IPS-15b (cell line): ENCODE measurements around the gene KIF12.
"Not testable (repeated sequence)": the region's sequence is repeated elsewhere in the genome, so short reads cannot be mapped to it uniquely, and the experiment has no call there.

ENCODE experiments used
- H3K27me3 ChIP-seq: one replicate; pipeline ENCODE4 v1.6.1; 2013; ENCODE audit warnings: low read length; ENCODE audit not compliant: control insufficient read depth, insufficient read depth
- H3K36me3 ChIP-seq: one replicate; pipeline ENCODE4 v1.6.1; 2013; ENCODE audit warnings: low read length; ENCODE audit not compliant: control insufficient read depth, insufficient read depth
- H3K4me1 ChIP-seq: one replicate; pipeline ENCODE4 v1.6.1; 2013; ENCODE audit warnings: mild to moderate bottlenecking, low read length; ENCODE audit not compliant: control insufficient read depth, insufficient read depth
- H3K4me3 ChIP-seq: one replicate; pipeline ENCODE4 v1.5.1; 2013; ENCODE audit warnings: low read depth, low read length
- H3K9ac ChIP-seq: one replicate; pipeline ENCODE4 v1.6.1; 2013; ENCODE audit warnings: low read depth, mild to moderate bottlenecking, low read length
- H3K9me3 ChIP-seq: one replicate; pipeline ENCODE4 v1.6.1; 2013; ENCODE audit warnings: mild to moderate bottlenecking, low read length; ENCODE audit not compliant: control insufficient read depth, insufficient read depth

The KIF12 gene

GRCh38 chr9:114086607-114087006 lies 12.5 kb downstream of the KIF12 start:
- no peak overlapping the region for H3K9ac ChIP-seq
- H3K36me3 ChIP-seq: no peaks in the 10 kb centered on the region
- no peak overlapping the region for H3K4me3 ChIP-seq
- H3K4me1 ChIP-seq: no peaks in the 10 kb centered on the region
- H3K27me3 ChIP-seq: no peaks in the 10 kb centered on the region
- H3K9me3 ChIP-seq: no peaks in the 10 kb centered on the region

- H3K27me3 ChIP-seq: no peaks in the 10 kb centered on the region
Measured at GRCh38 chr9:114086009-114086408, 13.1 kb downstream of the KIF12 start.

GRCh38 chr9:114085387-114085789 lies 13.7 kb downstream of the KIF12 start:
- no peak overlapping the region for H3K9ac ChIP-seq
- H3K4me3 ChIP-seq: no peak overlapping the region
- no peaks in the 10 kb centered on the region for H3K9me3 ChIP-seq
- no peaks in the 10 kb centered on the region for H3K36me3 ChIP-seq
- no peaks in the 10 kb centered on the region for H3K27me3 ChIP-seq
- no peaks in the 10 kb centered on the region for H3K4me1 ChIP-seq

More at GRCh38 chr9:114086009-114086408, 13.1 kb downstream of the KIF12 start:
- Histone ChIP-seq H3K9ac (no peak overlapping the region), H3K36me3 (no peaks in the 10 kb centered on the region), H3K4me3 (no peak overlapping the region), H3K4me1 (no peaks in the 10 kb centered on the region), H3K9me3 (no peaks in the 10 kb centered on the region)

- no peak overlapping the region for H3K4me3 ChIP-seq
- H3K9me3 ChIP-seq: no peaks in the 10 kb centered on the region
- H3K4me1 ChIP-seq: no peaks in the 10 kb centered on the region
- H3K36me3 ChIP-seq: no peaks in the 10 kb centered on the region
- H3K9ac ChIP-seq: no peak overlapping the region
- no peaks in the 10 kb centered on the region for H3K27me3 ChIP-seq
Measured at GRCh38 chr9:114084282-114085073, 14.6 kb downstream of the KIF12 start.

- Histone ChIP-seq H3K27me3 (no peaks in the 10 kb centered on the region), H3K36me3 (no peaks in the 10 kb centered on the region), H3K9ac (no peak overlapping the region), H3K9me3 (no peaks in the 10 kb centered on the region), H3K4me3 (no peak overlapping the region), H3K4me1 (no peaks in the 10 kb centered on the region)
Measured at GRCh38 chr9:114083666-114084065, 15.4 kb downstream of the KIF12 start.

GRCh38 chr9:114082763-114083412 lies 16.2 kb downstream of the KIF12 start:
- H3K9me3 ChIP-seq, H3K36me3 ChIP-seq, H3K4me3 ChIP-seq, H3K9ac ChIP-seq, H3K4me1 ChIP-seq, H3K27me3 ChIP-seq: not testable (repeated sequence)

- Histone ChIP-seq H3K9me3 (no peaks in the 10 kb centered on the region), H3K27me3 (no peaks in the 10 kb centered on the region), H3K4me3 (no peak overlapping the region), H3K36me3 (no peaks in the 10 kb centered on the region), H3K4me1 (no peaks in the 10 kb centered on the region), H3K9ac (no peak overlapping the region)
Measured at GRCh38 chr9:114082017-114082762, 16.9 kb downstream of the KIF12 start.

- H3K4me1 ChIP-seq: no peaks in the 10 kb centered on the region
- no peak overlapping the region for H3K9ac ChIP-seq
- H3K36me3 ChIP-seq: no peaks in the 10 kb centered on the region
- H3K27me3 ChIP-seq: no peaks in the 10 kb centered on the region
- no peaks in the 10 kb centered on the region for H3K9me3 ChIP-seq
- H3K4me3 ChIP-seq: no peak overlapping the region
Measured at GRCh38 chr9:114081441-114082016, 17.6 kb downstream of the KIF12 start.

GRCh38 chr9:114080773-114081440 lies 18.2 kb downstream of the KIF12 start:
- H3K36me3 ChIP-seq: no peaks in the 10 kb centered on the region
- no peak overlapping the region for H3K4me3 ChIP-seq
- no peaks in the 10 kb centered on the region for H3K27me3 ChIP-seq
- H3K9ac ChIP-seq: no peak overlapping the region
- H3K9me3 ChIP-seq: no peaks in the 10 kb centered on the region
- H3K4me1 ChIP-seq: no peaks in the 10 kb centered on the region

GRCh38 chr9:114080195-114080772 lies 18.8 kb downstream of the KIF12 start:
- Histone ChIP-seq H3K9ac (no peak overlapping the region), H3K4me1 (no peaks in the 10 kb centered on the region), H3K27me3 (no peaks in the 10 kb centered on the region), H3K9me3 (no peaks in the 10 kb centered on the region), H3K4me3 (no peak overlapping the region), H3K36me3 (no peaks in the 10 kb centered on the region)

- no peak overlapping the region for H3K9ac ChIP-seq
- H3K27me3 ChIP-seq: no peaks in the 10 kb centered on the region
- H3K4me3 ChIP-seq: no peak overlapping the region
- H3K9me3 ChIP-seq: no peaks in the 10 kb centered on the region
- no peaks in the 10 kb centered on the region for H3K4me1 ChIP-seq
- no peaks in the 10 kb centered on the region for H3K36me3 ChIP-seq
Measured at GRCh38 chr9:114078781-114079156, 20.3 kb downstream of the KIF12 start.
